Measurements from ENCODE around the gene MBLAC2. TPM values are rescaled to one million over a fixed set of nuclear protein-coding genes. Genes with fewer than 3 reads are reported as not detected.

MBLAC2 gene
- polyA plus RNA-seq, 1 donor (not counting 4 experiments of a cell fraction or from before 2014, with no cell fraction given): 4.6 TPM

DNA sequence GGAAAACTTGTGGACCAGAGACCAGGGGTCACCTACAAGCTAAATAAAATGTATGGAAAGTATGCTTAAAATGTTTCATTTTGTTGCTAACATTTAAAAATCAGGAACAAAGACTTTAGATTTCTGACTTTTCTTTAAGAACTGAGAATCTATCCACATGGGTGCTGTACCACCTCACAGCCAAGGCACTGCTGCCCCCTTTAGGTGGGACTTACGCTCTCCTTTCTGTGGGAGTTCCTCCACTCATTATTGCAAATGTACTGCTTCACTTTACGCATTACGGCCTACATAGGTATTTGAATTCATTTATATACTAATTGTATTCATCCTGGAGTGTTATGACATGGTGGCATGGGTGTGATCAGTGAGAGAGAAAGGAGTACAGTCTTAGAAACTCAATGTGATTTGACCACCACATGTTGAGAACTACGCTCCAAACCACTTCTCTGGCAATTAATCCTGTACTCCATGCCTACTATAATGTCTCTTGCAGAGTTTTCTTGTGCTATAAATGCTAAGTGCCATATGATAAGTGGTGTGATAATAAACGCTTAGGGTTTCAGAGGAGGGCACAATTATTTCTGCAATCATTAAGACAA is 40.4 kb downstream of the MBLAC2 start:
- H2AFZ ChIP-seq (ENCODE audit: control insufficient read depth, low read length): no peak overlapping the region
- H3K9me1 ChIP-seq (ENCODE audit: control insufficient read depth, extremely low read depth, insufficient read depth, low read length): no peaks in the 10 kb centered on the region
- no peaks in the 10 kb centered on the region for H3K27me3 ChIP-seq (ENCODE audit: control insufficient read depth, extremely low read depth, insufficient read depth, low read length)
- TF ChIP-seq EZH2 (IDR thresholded peaks at IDR 0.05; ENCODE audit: low read length): no peak
- TF ChIP-seq, protein P1, sequence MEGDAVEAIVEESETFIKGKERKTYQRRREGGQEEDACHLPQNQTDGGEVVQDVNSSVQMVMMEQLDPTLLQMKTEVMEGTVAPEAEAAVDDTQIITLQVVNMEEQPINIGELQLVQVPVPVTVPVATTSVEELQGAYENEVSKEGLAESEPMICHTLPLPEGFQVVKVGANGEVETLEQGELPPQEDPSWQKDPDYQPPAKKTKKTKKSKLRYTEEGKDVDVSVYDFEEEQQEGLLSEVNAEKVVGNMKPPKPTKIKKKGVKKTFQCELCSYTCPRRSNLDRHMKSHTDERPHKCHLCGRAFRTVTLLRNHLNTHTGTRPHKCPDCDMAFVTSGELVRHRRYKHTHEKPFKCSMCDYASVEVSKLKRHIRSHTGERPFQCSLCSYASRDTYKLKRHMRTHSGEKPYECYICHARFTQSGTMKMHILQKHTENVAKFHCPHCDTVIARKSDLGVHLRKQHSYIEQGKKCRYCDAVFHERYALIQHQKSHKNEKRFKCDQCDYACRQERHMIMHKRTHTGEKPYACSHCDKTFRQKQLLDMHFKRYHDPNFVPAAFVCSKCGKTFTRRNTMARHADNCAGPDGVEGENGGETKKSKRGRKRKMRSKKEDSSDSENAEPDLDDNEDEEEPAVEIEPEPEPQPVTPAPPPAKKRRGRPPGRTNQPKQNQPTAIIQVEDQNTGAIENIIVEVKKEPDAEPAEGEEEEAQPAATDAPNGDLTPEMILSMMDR (optimal IDR thresholded peaks at IDR 0.05 in 1 of 3, IDR thresholded peaks at IDR 0.05 in 1 of 3, conservative IDR thresholded peaks at IDR 0.05 in 1 of 3; ENCODE audit: extremely low read depth in 1 of 3, insufficient read depth in 2 of 3, low read length in 3 of 3): peak; percentile 37 to 79 (median 63)
- H3K27ac ChIP-seq (ENCODE audit: control insufficient read depth, insufficient read depth, low read length): no peak overlapping the region
- no peak overlapping the region for H3K9ac ChIP-seq (ENCODE audit: control insufficient read depth, extremely low read depth, insufficient read depth, low read length)
- no peaks in the 10 kb centered on the region for H3K4me1 ChIP-seq (ENCODE audit: control insufficient read depth, extremely low read depth, insufficient read depth, low read length)
- FAIRE-seq: no peak
- H3K36me3 ChIP-seq (ENCODE audit: control insufficient read depth in 2 of 2, extremely low read depth in 1 of 2, insufficient read depth in 2 of 2, low read length in 2 of 2): no peaks in the 10 kb centered on the region
- dilution Hi-C loops (cut with MboI; ENCODE audit: extremely low pct_ligation_motif_present, low sequenced_read_pairs): no loop called here
- DNase-seq (ENCODE audit: low read depth, low spot score): no peak
- H3K9me3 ChIP-seq (ENCODE audit: control insufficient read depth, low read depth, low read length): no peaks in the 10 kb centered on the region
- H3K4me3 ChIP-seq (ENCODE audit: control insufficient read depth in 2 of 3, extremely low read depth in 1 of 3, insufficient read depth in 2 of 3, low read depth in 1 of 3, low read length in 3 of 3): no peak overlapping the region
- no peaks in the 10 kb centered on the region for H3K79me2 ChIP-seq (ENCODE audit: control insufficient read depth, insufficient read depth, low read length)
- H3K4me2 ChIP-seq (ENCODE audit: control insufficient read depth, extremely low read depth, insufficient read depth, low read depth, low read length): no peak overlapping the region
- no peaks in the 10 kb centered on the region for H4K20me1 ChIP-seq (ENCODE audit: control insufficient read depth, extremely low read depth, insufficient read depth, low read length)

- H3K27ac ChIP-seq (ENCODE audit: control insufficient read depth, insufficient read depth, low read length): no peak overlapping the region
- H3K36me3 ChIP-seq (ENCODE audit: control insufficient read depth in 2 of 2, extremely low read depth in 1 of 2, insufficient read depth in 2 of 2, low read length in 2 of 2): no peaks in the 10 kb centered on the region
- TF ChIP-seq EZH2 (IDR thresholded peaks at IDR 0.05; ENCODE audit: low read length): no peak
- TF ChIP-seq, protein P1 (optimal IDR thresholded peaks at IDR 0.05 in 1 of 3, IDR thresholded peaks at IDR 0.05 in 1 of 3, conservative IDR thresholded peaks at IDR 0.05 in 1 of 3; ENCODE audit: extremely low read depth in 1 of 3, insufficient read depth in 2 of 3, low read length in 3 of 3): no peak
- DNase-seq (ENCODE audit: low read depth, low spot score): no peak
- no peaks in the 10 kb centered on the region for H3K9me3 ChIP-seq (ENCODE audit: control insufficient read depth, low read depth, low read length)
- no peaks in the 10 kb centered on the region for H3K4me1 ChIP-seq (ENCODE audit: control insufficient read depth, extremely low read depth, insufficient read depth, low read length)
- H2AFZ ChIP-seq (ENCODE audit: control insufficient read depth, low read length): no peak overlapping the region
- no peak for FAIRE-seq
- no peaks in the 10 kb centered on the region for H3K79me2 ChIP-seq (ENCODE audit: control insufficient read depth, insufficient read depth, low read length)
- dilution Hi-C loops (cut with MboI; ENCODE audit: extremely low pct_ligation_motif_present, low sequenced_read_pairs): no loop called here
- no peak overlapping the region for H3K4me3 ChIP-seq (ENCODE audit: control insufficient read depth in 2 of 3, extremely low read depth in 1 of 3, insufficient read depth in 2 of 3, low read depth in 1 of 3, low read length in 3 of 3)
- no peaks in the 10 kb centered on the region for H3K9me1 ChIP-seq (ENCODE audit: control insufficient read depth, extremely low read depth, insufficient read depth, low read length)
- no peaks in the 10 kb centered on the region for H4K20me1 ChIP-seq (ENCODE audit: control insufficient read depth, extremely low read depth, insufficient read depth, low read length)
- no peaks in the 10 kb centered on the region for H3K27me3 ChIP-seq (ENCODE audit: control insufficient read depth, extremely low read depth, insufficient read depth, low read length)
- H3K9ac ChIP-seq (ENCODE audit: control insufficient read depth, extremely low read depth, insufficient read depth, low read length): no peak overlapping the region
- H3K4me2 ChIP-seq (ENCODE audit: control insufficient read depth, extremely low read depth, insufficient read depth, low read depth, low read length): no peak overlapping the region
Measured at GRCh38 chr5:90424245-90424644, 50.3 kb downstream of the MBLAC2 start.
